ENCODE results near the gene FOXO3B.
"Not testable (repeated sequence)": the region's sequence is repeated elsewhere in the genome, so short reads cannot be mapped to it uniquely, and the experiment has no call there.

GRCh38 chr17:18634550-18635263 is 47.4 kb downstream of the FOXO3B start:
- not testable (repeated sequence) for TF ChIP-seq POLR2A, CTCF, POLR2AphosphoS5, EP300 (IDR thresholded peaks at IDR 0.05)

Measured in stomach (tissue), 4 donors.